K562 (cell line): ENCODE results near the gene RTP5. TPM values are rescaled to one million over a fixed set of nuclear protein-coding genes. Genes with fewer than 3 reads are reported as not detected.
A peak's percentile ranks its signal among the peaks of the same experiment; 100 is the strongest.

Experiments
- ARID1B ChIP-seq: fragments of 450-650 bp; IDR thresholded peaks from 2 replicates; pipeline ENCODE4 v1.6.1; 2016; ENCODE audit warnings: antibody characterized with exemption, mild to moderate bottlenecking, inconsistent platforms
- DIDO1 ChIP-seq: fragments of 450-650 bp; IDR thresholded peaks from 2 replicates; pipeline ENCODE4 v1.6.1; 2016; ENCODE audit warnings: low read depth, missing biosample characterization, missing genetic modification characterization
- HCFC1 ChIP-seq: IDR thresholded peaks from 2 replicates; pipeline ENCODE4 v1.6.1; 2012; ENCODE audit warnings: low read depth, low read length, improper control_type of control experiment
- MAFF ChIP-seq: IDR thresholded peaks from 2 replicates; pipeline ENCODE4 v1.6.1; 2012; ENCODE audit warnings: low read length, improper control_type of control experiment
- PHB2 ChIP-seq: fragments of 450-650 bp; IDR thresholded peaks from 2 replicates; pipeline ENCODE4 v1.6.1; 2017; ENCODE audit warnings: low read depth
- RAD51 ChIP-seq: fragments of 450-650 bp; IDR thresholded peaks from 2 replicates; pipeline ENCODE4 v1.7.1; 2016; ENCODE audit warnings: low read depth, mild to moderate bottlenecking, borderline replicate concordance
- RBM15 ChIP-seq: fragments of 200-400 bp; formaldehyde crosslinking; IDR thresholded peaks from 2 replicates; pipeline ENCODE4 v1.6.1; 2018; ENCODE audit warnings: mild to moderate bottlenecking, low read length, moderate library complexity; ENCODE audit not compliant: insufficient read depth
- SLC30A9 ChIP-seq: fragments of 250-450 bp; sonication (Bioruptor Pico); IDR thresholded peaks from 2 replicates; pipeline ENCODE4 v1.8.0; 2022; ENCODE audit warnings: mild to moderate bottlenecking, moderate library complexity
- SPI1 ChIP-seq: IDR thresholded peaks from 2 replicates; pipeline ENCODE4 v1.6.1; 2011; ENCODE audit warnings: low read depth, low read length, control low read depth, borderline replicate concordance
- TBL1XR1 ChIP-seq, 2 experiments: IDR thresholded peaks; 2 replicates each; pipeline ENCODE4 v1.6.1; 2012; ENCODE audit warnings: improper control_type of control experiment in 2 of 2, low read length in 2 of 2, mild to moderate bottlenecking in 1 of 2
- YY1 ChIP-seq, 3 experiments: IDR thresholded peaks; 2 replicates each; pipeline ENCODE4 v1.6.1; 2011; ENCODE audit warnings: low read length in 2 of 3, mild to moderate bottlenecking in 2 of 3, moderate library complexity in 2 of 3, borderline replicate concordance in 1 of 3, control low read depth in 1 of 3, low read depth in 1 of 3; ENCODE audit not compliant: insufficient read depth in 3 of 3, insufficient replicate concordance in 2 of 3, control insufficient read depth in 1 of 3, insufficient read length in 1 of 3; ENCODE audit errors: extremely low read depth in 1 of 3
- ZC3H11A ChIP-seq: IDR thresholded peaks from 2 replicates; pipeline ENCODE4 v1.6.1; 2012; ENCODE audit warnings: low read depth, low read length, improper control_type of control experiment
- ZNF23 ChIP-seq: fragments of 250-450 bp; sonication (Bioruptor Pico); IDR thresholded peaks from 2 replicates; pipeline ENCODE4 v1.4.0; 2020; ENCODE audit warnings: mild to moderate bottlenecking
- ZNF589 ChIP-seq: fragments of 200-800 bp; sonication (Bioruptor generic); IDR thresholded peaks from 2 replicates; pipeline ENCODE4 v1.6.1; 2016; ENCODE audit warnings: low read depth, missing genetic modification characterization, missing compliant biosample characterization
- ZSCAN32 ChIP-seq: fragments of 450-650 bp; formaldehyde crosslinking; IDR thresholded peaks from 2 replicates; pipeline ENCODE4 v1.4.0; 2020; ENCODE audit warnings: mild to moderate bottlenecking, moderate library complexity
- polyA plus RNA-seq, 8 experiments: library from polyadenylated mRNA; depleted of rRNA in 4 of 8; stranded (reverse) in 5 of 8; unstranded in 3 of 8; fragments of >200 nt; fragmentation: Nextera tagmentation in 2 of 8; fragmentation: Illumina TruSeq in 1 of 8; extraction: Ambion mirVana in 2 of 8; extraction: Trizol in 1 of 8; gene quantifications; 2 replicates each; pipeline versions ENCODE4 v1.2.1 to v1.2.3, GENCODE V29; 2011 to 2014; ENCODE audit warnings: inconsistent platforms in 1 of 8, missing spikeins in 1 of 8
- total RNA-seq, 7 experiments: library from RNA; depleted of rRNA in 6 of 7; stranded (reverse); fragments of >200 nt in 6 of 7; fragmentation: Illumina TruSeq in 2 of 7; extraction: Trizol in 2 of 7; gene quantifications; 2 replicates each; pipeline versions ENCODE4 v1.2.1 to v1.2.3, GENCODE V29; 2011 to 2021; ENCODE audit warnings: low replicate concordance in 1 of 7
- TF ChIP-seq, protein P1 (sequence below): fragments of 450-650 bp; formaldehyde crosslinking; IDR thresholded peaks from 2 replicates; pipeline ENCODE4 v1.4.0; 2020; ENCODE audit warnings: mild to moderate bottlenecking, mixed read lengths
- TF ChIP-seq, protein P2 (sequence below): sonication (generic); formaldehyde crosslinking; IDR thresholded peaks from 2 replicates; pipeline ENCODE4 v1.8.0; 2023; ENCODE audit warnings: mild to moderate bottlenecking, missing genetic modification reagents
- TF ChIP-seq, protein P3 (sequence below): IDR thresholded peaks from 2 replicates; pipeline ENCODE4 v1.6.1; 2016; ENCODE audit warnings: missing genetic modification characterization, missing compliant biosample characterization
- TF ChIP-seq, protein P4 (sequence below): fragments of 450-650 bp; IDR thresholded peaks from 2 replicates; pipeline ENCODE4 v1.6.1; 2016; ENCODE audit warnings: mild to moderate bottlenecking

RTP5 gene
- total and polyA plus RNA-seq, 9 of the 15 experiments (the other 6 are each of a cell fraction or from before 2014, with no cell fraction given), result not detected

DNA sequence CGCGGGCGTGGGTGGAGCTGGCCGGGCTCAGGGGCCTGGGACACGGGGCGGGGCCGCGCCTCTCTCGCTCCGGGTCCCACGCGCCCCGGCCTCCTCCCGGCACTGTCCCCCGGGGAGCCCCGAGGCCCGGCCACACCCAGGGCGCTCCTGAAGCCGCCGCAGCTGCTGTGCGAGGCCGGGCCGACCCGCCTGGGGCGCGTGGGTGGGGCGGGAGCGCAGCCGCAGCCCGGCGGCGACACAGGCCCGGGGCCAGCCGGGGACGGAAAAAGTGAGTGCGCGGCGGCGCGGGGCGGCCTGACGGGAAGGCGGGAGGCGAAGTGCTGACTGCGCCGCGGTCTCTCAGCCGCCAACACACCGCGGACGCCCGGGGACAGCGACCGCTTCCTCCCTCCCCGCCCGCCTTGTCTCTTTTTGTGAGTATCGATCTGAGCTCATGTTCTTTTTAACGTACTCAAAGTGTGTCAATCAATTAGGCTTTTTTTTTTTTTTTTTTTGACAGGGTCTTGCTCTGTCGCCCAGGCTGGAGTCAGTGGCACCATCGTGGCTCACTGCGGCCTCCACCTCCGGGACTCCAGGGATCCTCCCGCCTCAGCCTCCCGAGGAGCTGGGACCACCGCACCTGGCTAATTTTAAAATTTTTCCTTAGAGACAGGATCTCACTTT is 25.3 kb upstream of the RTP5 start (continued):
- TF ChIP-seq RAD51 (no peak), SPI1 (no peak), HCFC1 (no peak), YY1 (IDR thresholded peaks at IDR 0.05; ENCODE audit: borderline replicate concordance in 1 of 3, control insufficient read depth in 1 of 3, extremely low read depth in 1 of 3, insufficient read depth in 3 of 3, insufficient read length in 1 of 3, insufficient replicate concordance in 2 of 3, low read depth in 1 of 3, low read length in 2 of 3) (peak in 2 of 3 experiments; percentile 28 to 50), TBL1XR1 (IDR thresholded peaks at IDR 0.05; ENCODE audit: low read length in 2 of 2) (no peak), ZNF23 (CRISPR knock-in tag) (no peak), ZSCAN32 (CRISPR knock-in tag) (no peak), MAFF (no peak), ZC3H11A (no peak), DIDO1 (tag) (no peak), ZNF589 (CRISPR knock-in tag) (no peak), RBM15 (no peak), ARID1B (no peak), PHB2 (no peak), SLC30A9 (no peak)
- TF ChIP-seq, protein P1, sequence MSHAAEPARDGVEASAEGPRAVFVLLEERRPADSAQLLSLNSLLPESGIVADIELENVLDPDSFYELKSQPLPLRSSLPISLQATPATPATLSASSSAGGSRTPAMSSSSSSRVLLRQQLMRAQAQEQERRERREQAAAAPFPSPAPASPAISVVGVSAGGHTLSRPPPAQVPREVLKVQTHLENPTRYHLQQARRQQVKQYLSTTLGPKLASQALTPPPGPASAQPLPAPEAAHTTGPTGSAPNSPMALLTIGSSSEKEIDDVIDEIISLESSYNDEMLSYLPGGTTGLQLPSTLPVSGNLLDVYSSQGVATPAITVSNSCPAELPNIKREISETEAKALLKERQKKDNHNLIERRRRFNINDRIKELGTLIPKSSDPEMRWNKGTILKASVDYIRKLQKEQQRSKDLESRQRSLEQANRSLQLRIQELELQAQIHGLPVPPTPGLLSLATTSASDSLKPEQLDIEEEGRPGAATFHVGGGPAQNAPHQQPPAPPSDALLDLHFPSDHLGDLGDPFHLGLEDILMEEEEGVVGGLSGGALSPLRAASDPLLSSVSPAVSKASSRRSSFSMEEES, result no peak
- TF ChIP-seq, protein P2, sequence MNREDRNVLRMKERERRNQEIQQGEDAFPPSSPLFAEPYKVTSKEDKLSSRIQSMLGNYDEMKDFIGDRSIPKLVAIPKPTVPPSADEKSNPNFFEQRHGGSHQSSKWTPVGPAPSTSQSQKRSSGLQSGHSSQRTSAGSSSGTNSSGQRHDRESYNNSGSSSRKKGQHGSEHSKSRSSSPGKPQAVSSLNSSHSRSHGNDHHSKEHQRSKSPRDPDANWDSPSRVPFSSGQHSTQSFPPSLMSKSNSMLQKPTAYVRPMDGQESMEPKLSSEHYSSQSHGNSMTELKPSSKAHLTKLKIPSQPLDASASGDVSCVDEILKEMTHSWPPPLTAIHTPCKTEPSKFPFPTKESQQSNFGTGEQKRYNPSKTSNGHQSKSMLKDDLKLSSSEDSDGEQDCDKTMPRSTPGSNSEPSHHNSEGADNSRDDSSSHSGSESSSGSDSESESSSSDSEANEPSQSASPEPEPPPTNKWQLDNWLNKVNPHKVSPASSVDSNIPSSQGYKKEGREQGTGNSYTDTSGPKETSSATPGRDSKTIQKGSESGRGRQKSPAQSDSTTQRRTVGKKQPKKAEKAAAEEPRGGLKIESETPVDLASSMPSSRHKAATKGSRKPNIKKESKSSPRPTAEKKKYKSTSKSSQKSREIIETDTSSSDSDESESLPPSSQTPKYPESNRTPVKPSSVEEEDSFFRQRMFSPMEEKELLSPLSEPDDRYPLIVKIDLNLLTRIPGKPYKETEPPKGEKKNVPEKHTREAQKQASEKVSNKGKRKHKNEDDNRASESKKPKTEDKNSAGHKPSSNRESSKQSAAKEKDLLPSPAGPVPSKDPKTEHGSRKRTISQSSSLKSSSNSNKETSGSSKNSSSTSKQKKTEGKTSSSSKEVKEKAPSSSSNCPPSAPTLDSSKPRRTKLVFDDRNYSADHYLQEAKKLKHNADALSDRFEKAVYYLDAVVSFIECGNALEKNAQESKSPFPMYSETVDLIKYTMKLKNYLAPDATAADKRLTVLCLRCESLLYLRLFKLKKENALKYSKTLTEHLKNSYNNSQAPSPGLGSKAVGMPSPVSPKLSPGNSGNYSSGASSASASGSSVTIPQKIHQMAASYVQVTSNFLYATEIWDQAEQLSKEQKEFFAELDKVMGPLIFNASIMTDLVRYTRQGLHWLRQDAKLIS (CRISPR knock-in tag), result no peak
- TF ChIP-seq, protein P3, sequence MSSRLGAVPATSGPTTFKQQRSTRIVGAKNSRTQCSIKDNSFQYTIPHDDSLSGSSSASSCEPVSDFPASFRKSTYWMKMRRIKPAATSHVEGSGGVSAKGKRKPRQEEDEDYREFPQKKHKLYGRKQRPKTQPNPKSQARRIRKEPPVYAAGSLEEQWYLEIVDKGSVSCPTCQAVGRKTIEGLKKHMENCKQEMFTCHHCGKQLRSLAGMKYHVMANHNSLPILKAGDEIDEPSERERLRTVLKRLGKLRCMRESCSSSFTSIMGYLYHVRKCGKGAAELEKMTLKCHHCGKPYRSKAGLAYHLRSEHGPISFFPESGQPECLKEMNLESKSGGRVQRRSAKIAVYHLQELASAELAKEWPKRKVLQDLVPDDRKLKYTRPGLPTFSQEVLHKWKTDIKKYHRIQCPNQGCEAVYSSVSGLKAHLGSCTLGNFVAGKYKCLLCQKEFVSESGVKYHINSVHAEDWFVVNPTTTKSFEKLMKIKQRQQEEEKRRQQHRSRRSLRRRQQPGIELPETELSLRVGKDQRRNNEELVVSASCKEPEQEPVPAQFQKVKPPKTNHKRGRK (tag), result no peak
- TF ChIP-seq, protein P4, sequence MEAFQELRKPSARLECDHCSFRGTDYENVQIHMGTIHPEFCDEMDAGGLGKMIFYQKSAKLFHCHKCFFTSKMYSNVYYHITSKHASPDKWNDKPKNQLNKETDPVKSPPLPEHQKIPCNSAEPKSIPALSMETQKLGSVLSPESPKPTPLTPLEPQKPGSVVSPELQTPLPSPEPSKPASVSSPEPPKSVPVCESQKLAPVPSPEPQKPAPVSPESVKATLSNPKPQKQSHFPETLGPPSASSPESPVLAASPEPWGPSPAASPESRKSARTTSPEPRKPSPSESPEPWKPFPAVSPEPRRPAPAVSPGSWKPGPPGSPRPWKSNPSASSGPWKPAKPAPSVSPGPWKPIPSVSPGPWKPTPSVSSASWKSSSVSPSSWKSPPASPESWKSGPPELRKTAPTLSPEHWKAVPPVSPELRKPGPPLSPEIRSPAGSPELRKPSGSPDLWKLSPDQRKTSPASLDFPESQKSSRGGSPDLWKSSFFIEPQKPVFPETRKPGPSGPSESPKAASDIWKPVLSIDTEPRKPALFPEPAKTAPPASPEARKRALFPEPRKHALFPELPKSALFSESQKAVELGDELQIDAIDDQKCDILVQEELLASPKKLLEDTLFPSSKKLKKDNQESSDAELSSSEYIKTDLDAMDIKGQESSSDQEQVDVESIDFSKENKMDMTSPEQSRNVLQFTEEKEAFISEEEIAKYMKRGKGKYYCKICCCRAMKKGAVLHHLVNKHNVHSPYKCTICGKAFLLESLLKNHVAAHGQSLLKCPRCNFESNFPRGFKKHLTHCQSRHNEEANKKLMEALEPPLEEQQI, result no peak
